HG02610 (cell line): ENCODE measurements around the gene MSL2.
"Not testable (repeated sequence)": the region's sequence is repeated elsewhere in the genome, so short reads cannot be mapped to it uniquely, and the experiment has no call there.

Source experiments
- ATAC-seq: cut with Tn5 transposase; IDR thresholded peaks from one replicate; pipeline ENCODE4 v1.9.1; 2021; ENCODE audit warnings: mild to moderate bottlenecking, moderate library complexity; ENCODE audit not compliant: unreplicated experiment

Gene MSL2, protein sequence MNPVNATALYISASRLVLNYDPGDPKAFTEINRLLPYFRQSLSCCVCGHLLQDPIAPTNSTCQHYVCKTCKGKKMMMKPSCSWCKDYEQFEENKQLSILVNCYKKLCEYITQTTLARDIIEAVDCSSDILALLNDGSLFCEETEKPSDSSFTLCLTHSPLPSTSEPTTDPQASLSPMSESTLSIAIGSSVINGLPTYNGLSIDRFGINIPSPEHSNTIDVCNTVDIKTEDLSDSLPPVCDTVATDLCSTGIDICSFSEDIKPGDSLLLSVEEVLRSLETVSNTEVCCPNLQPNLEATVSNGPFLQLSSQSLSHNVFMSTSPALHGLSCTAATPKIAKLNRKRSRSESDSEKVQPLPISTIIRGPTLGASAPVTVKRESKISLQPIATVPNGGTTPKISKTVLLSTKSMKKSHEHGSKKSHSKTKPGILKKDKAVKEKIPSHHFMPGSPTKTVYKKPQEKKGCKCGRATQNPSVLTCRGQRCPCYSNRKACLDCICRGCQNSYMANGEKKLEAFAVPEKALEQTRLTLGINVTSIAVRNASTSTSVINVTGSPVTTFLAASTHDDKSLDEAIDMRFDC

DNA sequence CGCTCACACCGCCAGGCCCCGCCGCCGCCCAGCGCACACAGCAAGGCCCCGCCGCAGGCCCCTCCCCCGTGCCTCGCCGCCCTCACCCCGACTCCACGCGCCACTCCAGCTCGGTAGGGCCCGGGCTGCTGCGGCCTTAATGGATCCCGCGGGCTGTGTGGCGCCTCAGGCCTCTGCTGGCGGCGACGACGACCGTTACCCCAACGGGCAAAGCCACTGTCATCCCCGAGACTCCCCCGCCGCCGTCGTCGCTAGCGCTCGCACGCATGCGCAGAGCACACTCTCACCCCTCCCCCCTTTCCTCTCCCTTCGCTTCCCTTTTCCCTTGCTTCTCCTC is at the start of gene MSL2:
TSS of gene MSL2 (minus strand) at position 272 of the 337 bp plus-strand sequence. CDS start 1,222 bp downstream, outside the sequence.
- ATAC-seq = no peak

DNA sequence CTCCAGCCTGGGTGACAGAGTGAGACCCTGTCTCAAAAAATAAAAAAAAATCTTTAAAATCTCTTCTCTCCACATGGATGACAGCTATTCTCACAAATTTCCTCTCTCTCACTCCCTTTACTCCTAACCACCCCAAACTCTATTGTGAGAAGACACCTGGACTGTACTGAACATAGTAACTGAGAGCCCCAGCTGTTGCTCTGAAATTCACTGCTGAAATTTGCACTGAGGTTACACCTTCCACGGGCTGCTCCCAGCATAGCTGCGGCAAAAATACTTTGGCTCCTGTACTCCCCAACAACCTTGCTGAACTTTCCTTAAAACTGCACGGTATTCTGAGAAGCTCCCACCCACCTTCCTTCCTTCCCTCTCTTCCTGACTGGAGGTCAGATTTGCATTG is 49.6 kb upstream of the MSL2 start:
- ATAC-seq = no peak

GRCh38 chr3:136239094-136239493 is 43.0 kb upstream of the MSL2 start:
- no peak for ATAC-seq

DNA sequence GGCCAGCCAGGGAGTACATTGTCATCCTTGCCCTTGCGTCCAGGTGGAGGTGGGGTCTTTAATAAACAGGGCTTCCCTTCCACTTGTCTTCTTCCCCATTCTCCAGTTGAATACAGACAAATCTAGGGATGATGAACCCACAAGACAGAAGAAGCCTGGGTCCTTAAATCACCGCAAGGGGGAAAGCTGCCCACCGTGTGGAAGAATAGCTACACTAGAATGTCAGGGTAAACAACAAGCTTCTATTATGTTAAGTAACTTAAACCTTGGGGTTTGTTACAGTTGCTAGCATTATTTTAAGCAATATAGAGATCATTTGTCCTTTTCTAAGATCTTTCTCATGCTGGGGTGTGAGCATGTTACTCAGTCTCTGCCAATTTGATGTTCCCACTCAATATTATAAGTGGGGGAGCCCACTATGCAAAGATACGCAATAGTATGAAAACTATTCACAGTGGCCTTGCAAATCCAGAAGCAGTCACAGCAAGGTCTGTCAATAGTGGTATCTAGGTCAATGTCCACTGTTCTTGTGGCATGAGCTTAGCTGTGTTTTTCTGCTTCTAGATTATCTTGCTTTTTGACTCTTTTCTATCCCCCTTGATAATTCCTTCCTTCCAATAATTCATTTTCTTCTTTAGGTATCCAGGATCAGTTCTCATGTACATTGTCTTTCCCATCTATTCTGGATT is 42.0 kb upstream of the MSL2 start:
- ATAC-seq = no peak

GRCh38 chr3:136237103-136237502 is 41.0 kb upstream of the MSL2 start:
- ATAC-seq = no peak

GRCh38 chr3:136236109-136236508 is 40.0 kb upstream of the MSL2 start:
- ATAC-seq = no peak

DNA sequence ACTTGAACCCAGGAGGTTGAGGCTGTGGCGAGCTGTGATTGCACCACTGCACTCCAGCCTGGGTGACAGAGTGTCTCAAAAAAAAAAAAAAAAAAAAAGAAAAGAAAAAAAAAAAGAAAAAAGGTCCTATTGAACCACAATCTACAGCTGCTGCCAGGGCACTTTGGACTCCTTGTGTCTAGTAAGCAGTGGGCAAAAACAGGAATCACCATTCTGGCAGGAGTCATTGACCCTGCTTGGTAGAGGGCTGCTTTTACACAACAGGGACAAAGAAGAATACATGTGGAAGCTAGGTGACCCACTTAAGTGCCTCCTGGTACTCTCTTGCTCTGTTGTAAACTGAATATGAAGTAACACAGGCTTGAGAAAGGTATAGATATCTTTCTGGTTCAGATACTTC is 39.4 kb upstream of the MSL2 start:
- no peak for ATAC-seq

- ATAC-seq = no peak
Observed at GRCh38 chr3:136232413-136232812, 36.3 kb upstream of the MSL2 start.

DNA sequence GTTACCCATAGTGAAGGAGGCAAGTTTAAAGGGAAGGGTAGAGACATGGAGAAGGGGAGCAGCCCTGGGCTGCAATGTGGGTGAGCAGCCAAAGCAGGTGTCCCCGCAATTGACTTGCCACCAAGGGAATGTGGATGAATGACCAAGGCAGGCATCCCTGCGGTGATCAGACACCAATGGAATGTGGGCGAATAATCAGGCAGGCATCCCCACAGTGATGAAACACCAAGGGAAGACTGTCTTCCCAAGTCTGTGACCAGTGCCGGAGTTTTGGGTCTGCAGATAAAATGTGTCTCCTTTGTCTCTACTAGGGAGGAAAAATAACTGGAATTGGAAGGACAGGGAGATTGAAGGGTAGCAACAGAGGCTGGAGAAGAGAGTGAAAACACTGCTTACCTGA is 26.6 kb upstream of the MSL2 start:
- ATAC-seq = not testable (repeated sequence)

GRCh38 chr3:136211547-136211946 is 15.4 kb upstream of the MSL2 start:
- ATAC-seq = no peak

DNA sequence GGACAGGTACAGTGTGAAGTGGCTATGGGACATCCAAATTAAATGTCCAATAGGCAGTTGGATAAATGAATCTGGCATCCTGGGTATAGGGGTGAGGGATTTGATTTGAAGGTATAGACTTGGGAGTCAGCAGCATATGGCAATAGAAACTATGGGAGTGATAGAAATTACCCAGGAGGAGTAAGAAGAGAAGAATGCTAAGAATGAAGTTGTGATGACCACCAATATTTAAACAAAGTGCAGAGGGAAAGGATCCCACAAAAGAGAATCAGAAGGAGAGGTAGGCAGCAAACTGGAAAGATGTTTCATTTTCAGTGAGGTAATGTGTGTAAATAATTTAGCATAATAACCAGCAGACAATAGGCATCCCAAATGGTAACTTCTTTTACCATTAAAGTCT is 13.8 kb upstream of the MSL2 start:
- ATAC-seq = no peak

DNA sequence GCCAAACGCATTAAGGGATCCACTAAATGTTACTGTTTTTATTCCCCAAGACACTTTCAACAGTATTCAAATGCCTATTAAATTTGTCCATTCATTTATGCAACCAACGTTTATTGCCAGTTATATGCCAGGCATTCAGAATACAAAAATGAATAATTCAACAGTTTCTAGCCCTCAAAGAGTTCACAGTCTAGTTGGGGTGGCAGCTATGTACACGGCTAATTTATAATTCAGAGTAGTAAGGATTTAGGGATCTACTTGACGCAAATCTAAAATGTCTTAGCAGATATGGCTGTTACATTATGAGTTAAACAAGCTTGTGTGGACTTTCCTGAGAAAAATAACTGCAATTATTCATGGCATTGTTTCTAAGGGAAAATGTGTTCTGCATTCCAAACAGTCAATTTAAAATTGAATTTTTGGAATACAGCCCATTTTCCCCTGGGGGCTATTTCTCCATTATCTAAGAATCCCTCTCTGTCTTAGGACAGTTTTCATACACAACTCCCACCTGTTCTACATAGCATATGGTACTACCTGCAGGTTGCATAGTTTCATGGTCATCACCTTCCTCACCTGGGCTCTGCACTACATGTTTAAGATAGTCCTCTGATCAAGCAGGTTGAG is 11.5 kb upstream of the MSL2 start:
- no peak for ATAC-seq

DNA sequence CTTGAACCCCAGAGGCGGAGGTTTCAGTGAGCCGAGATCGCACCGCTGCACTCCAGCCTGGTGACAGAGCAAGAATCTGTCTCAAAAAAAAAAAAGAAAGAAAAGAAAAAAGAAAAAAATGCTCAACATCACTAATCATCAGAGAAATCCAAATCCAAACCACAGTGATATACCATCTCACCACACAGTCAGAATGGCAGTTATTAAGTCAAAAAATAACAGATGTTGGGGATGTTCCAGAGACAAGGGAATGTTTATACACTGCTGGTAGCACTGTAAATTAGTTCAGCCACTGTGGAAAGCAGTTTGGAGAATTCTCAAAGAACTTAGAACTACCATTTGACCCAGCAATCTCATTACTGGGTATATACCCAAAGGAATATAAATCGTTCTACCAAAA is 3.1 kb upstream of the MSL2 start:
- ATAC-seq = not testable (repeated sequence)

- not testable (repeated sequence) for ATAC-seq
Observed at GRCh38 chr3:136198462-136199078, 2.4 kb upstream of the MSL2 start.

DNA sequence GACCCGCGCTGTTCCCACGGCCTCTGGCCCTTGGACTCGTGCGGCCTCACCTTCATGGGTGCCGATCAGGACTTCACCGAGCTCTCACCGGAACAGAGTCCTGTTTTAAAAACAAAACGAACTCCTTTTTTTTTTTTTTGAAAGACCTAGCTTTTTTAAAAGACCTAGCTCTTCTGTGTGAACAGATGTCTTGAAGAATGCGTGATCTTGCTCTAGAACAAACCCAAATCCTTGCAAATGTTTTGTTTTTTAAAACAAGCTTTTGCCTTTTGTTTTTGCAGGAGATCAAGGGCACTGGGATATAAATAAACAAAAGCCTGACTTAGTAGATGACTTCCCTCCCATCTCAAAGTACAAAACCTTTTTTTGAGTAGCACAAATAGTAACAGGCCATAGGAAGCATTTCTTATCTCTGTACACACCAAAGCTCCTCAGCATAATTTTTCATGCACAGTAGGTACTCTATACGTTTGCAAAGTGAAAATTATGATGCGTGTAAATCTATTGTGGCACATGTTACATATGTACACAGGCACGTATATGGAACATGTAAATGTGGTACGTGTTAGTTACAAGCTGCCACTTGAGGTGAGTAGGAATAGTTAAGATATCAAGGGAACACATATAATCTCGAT is 1.1 kb upstream of the MSL2 start:
- ATAC-seq = no peak

DNA sequence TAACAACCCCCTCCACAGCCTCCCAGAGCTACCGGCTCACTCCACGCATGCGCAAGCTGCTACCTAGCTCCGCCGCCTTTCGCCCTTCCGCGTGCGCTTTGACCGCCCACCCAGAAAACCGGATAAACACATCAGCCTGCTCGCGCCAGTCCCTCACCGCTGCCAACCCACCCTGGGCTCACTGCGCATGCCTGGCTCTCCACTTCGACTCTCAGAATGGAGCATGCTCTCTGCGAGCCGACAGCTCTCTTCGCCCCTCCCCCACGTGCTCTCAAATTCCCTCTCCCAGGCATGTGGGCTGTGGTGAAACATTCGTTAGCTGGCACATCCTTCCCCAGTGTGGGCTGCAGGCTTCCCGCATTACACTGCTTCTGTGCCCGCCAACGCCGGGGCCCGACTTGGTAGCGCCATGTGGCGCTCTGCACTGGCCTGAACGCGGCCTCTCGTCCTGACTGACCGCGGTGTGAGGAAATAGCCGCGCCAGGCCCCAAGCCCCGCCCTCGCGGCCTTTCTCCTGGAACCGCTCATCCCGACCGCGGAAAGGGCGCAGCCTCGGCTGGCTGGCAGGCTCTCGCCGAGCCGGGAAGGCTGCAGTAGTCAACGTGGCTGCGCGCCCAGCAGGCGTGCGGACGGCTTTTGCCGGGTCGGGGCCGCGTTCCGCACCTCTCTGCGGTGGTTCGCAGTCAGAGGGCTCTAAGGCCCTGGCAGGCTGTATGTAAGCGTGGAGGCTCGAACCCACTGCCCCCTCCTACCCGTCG is 445 bp upstream of the MSL2 start:
- peak; percentile 71 for ATAC-seq

- ATAC-seq = peak; percentile 32
Observed at GRCh38 chr3:136195258-136196063, 674 bp downstream of the MSL2 start.

DNA sequence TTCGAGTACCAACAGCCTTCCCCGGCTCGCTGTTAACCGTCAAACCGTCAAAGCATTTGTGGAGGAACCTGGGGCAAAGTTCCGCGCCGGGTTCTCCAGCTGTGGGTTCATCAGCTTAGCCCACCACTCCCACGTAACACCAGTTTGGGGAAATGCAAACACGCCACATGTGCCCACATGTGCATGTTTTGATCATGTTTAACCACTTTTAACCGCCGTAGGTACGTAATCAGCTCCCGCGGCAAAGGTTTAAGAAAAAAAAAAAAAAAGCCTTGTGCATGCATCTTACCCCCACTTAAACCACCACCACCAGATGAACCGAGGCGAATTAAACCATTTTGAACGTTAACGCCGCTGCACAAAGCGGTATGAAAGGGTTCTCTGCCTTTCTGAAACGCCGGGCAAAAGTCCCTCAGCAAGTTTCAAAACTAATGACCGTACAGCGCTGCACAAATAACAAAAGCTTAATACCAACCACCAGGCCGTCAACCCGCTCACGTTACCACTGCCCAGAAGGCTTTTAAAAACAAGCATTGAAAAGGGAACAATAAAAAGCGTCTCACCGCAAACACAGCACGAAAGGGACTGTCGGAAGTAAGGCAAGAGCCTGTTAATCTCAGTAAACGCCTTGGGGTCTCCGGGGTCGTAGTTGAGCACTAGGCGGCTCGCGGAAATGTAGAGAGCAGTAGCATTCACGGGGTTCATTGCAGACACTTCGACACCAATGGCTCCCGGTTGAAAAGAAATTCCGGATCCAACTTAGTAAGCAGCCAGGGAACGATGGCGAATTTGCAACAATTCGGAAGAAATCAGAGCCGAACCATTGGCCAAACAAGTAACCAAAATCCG is 1.5 kb downstream of the MSL2 start:
- ATAC-seq = no peak
